ENCODE data around the gene SMYD1.

Gene SMYD1

DNA sequence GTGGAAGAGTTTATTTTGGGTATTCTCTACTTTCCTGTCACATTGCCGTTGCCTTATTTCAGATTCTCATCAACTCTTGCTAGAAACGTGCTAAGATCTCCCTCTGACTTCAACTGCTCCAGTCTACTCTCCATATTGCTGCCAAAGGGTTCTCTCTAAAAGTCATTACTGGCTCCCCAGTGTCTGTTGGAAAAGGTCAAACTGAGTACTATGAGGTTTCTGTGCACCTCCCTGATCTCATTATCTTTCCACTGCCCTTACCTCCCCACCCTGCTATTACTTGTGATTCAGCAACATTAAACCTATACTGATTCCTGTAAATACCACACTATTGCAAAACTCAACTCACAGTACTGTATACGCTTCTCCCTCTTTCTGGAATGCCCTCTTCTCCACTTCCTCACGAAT lies 10.2 kb upstream of the SMYD1 start:
- DNase-seq = no peak

DNA sequence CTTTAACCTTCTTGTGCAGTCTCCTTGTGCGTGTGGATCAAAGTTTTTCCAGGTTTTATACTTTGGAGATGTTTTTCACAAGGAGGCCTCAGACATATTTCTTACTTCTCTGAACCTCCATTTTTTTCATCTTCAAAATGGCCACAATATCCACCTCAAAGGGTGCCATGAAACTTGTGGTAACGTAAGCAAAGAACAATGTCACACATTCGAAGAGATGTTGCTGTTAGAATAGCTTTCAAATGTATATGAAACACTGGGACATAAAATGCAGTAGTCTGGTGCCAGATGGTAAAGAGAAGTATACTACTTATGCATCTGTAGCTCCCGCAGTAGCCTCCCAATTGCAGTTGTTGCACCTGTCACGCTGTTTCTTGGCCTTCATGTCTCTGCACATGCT lies 9.4 kb upstream of the SMYD1 start:
- no peak for DNase-seq

DNA sequence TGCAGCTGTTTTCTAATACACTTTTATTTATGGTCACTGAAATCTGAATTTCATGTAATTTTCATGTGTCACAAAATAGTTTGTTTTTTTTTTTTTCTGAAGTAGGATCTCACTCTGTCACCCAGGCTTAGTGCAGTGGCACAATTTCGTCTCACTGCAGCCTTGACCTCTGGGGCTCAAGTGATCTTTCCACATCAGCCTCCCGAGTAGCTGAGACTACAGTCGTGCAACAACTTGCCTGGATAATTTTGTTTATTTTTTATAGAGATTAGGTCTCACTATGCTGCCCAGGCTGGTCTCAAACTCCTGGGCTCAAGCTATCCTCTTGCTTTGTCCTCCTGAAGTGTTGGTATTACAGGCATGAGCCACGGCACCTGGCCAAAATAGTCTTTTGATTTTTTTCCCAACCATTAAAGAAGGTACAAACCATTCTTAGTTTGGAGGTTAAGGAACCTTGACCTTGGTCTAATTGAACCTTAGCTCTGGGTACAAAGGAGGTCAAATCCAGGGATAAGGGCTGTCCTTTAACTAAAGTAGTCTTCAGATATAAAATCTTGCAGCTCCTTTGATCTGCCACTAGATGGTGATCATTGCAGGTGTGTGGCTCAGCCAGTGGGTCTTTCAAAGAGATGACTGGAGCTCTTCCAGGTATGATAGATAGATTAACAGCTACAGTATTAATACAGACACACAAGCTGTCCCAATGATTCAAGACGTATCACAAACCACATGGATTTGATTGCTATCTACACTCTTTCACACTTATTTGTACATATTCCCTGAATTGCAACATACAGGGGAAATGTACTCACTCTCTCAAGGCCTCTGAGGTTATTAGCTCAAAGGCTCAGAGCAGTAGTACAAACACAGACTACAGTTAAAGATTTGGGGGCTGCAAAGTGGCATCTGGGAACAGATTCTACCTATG lies 7.4 kb upstream of the SMYD1 start:
- DNase-seq = peak; percentile 34 to 82

DNA sequence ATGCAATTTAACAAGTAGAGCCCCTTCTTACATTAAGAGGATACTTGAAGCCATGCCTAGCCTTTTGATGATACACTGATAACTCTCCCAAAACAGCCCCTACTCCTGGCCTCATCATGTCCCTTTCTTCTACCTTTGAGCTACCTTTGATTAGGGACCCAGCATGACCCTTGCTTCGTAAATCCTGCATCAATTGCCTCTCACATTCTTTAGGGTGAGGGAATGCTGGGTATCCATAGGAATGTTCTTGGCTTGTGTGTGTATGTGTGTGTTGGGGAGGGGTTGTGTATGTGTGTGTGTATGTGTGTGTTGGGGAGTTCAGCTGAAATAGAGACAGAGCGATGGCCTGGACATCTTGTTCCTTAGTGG lies 6.7 kb upstream of the SMYD1 start:
- DNase-seq = no peak

DNA sequence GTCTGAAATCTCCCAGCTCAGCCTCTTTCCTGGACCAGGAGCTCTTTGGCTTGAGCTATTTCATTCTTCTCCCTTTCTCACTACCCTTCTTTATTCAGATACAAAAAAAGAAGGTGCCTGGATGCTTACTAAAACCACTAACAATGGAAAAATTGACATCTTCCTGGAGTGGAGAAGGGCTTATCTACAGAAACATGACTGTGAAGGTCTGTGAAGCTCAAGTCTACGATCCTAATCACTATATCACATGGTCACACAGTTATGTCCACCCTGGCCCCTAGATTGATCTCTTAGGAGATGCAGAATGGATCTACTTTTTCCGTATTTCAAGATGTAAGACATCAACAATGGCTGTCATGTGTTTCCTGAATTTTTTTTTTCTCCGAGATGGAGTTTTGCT lies 6.3 kb upstream of the SMYD1 start:
- no peak for DNase-seq

DNA sequence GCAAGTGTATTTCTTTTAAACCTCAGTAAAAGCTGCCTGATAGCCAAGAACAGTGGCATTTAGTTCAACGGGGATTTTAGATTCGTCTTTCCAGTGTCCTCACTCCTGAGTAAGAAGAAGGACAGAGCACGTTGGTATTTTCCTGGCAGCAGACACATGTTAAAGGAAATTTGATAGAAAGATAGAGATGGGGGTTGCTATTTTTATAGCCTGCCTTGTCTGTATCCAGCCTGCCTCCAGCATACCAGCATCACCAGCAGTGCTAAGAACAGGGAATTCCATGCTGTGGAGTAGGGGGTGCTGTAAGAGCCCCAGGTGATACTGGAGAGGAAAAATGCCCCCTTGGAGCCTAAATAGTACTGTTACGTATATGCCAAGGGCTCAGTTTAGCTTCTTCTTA lies 1.1 kb upstream of the SMYD1 start:
- no peak for DNase-seq

DNA sequence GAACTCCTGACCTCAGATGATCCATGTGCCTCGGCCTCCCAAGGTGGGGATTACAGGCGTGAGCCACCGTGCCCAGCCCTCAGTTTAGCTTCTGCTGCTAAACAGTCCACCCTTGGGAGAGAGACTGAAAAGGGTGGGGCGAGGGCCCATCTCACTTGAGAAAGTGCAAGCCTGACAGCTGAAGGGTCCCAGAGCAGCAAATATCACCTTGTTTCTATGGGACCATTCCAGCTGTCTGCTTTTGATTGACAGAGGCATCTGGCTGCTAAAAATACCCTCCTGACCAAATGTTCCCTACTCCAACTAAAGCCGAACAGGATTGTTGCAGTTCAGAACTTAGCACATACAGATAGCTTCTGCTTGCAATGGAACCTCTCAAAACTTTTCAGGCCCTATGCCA lies 436 bp upstream of the SMYD1 start:
- DNase-seq = no peak

DNA sequence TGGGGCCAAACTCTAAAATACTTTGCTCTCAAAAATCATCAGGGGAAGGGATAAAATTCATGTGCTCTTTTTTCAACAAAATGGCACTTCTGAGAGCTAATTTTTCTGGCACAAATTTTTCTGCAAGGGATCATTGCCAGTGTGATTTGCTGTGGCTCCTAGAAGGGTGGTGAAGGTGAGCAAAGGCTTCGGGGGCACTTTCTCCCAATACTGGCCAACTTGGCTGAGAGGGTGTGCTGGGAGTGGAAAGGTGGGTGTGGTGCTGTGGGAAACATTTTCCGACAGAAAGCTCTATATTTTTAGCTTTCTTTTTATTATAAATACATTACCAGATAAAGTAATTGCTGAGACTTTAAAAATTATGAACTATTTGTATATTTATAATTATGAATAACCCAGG lies 419 bp downstream of the SMYD1 start:
- DNase-seq = no peak

DNA sequence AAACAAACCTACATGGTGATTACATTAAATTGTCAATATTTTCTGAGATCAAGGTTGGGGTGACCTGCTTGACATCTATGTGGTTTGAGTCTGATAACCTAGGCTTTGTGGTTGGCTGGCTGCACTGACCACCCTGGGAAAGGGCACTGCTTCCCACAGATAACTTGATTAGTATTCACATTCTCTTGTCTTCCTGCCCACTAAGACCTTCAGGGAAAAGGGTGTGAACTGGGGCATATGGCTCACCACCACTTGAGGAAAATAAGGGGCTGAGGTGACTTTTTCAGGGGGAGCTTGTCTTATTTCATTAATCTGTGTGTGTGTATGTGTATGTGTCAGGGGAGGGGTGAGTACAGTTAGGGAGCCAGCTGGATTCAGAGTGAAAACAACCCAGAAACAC lies 1.5 kb downstream of the SMYD1 start:
- DNase-seq = no peak

DNA sequence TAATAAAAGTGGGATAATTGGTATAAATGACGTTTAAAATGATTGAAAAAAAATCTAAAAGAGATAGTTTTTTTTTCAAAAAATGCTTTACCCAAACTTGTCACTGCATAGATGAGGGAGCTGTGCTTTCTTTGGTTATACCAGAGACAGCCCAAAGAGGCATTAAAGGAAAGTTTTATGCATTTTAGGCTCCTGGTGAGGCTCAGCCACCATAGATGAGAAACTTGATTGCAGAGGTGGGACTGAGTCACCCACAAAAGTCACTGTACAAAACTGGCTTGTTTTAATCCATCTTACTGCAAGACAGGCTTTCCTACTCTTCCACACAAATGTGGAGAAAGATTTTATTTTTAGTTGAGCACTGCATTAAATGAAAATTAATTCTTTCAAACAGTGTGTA lies 2.4 kb downstream of the SMYD1 start:
- DNase-seq = no peak

DNA sequence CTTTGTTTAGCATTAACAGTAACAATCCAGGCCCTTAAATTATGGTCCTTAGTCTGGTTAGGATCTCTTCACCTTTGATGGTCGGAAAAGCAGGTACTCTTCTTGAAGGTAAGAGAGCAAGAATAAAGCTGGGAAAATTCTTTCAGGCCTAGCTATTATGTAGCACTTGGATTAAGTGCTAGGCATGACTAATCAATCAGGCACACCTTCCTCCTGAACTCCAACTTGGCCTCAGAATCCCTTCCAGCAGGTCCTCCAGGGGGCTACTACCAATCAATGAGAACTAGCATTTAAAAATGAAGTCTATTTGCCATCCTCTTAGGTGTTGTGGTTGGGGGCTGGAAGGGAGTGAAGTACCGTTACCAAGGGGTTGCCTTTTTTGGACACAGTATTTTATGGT lies 3.7 kb downstream of the SMYD1 start:
- no peak for DNase-seq

DNA sequence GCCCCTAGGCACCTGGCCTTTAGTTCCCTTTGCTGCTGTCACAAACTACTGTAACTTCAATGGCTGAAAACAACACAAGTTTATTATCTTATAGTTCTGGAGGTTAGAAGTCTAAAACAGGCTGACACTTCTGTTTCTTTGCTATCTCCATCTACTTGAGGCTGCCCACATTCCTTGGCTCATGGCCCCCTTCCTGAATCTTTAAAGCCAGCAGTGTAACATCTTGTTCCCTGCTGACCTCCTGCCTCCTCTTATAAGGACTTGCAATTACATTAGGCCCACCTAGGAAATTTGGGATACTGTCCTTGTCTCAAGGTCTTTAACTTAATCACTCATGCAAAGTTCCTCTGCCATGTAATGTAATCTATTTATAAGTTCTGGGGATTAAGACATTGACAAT lies 6.5 kb downstream of the SMYD1 start:
- DNase-seq = no peak

DNA sequence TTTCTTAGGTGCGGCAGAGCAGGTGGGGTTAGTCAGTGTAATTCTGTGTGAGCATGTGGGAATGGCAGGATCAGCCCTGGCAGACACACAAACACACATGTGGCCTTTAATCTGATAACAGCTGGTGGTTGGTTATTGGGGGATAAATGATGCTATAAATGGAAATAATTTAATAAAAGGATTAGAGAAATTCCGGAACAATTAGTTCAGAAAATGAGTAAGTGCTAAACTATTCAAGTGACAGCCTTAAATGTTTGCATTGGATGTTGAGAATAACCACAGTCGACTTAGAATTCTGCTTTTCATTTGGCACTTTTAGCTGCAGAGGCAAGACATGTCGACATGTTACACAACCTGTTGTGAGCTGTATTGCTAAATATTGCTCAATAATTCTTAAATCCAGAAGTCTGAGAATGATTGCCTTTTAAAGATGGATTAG lies 7.2 kb downstream of the SMYD1 start:
- DNase-seq = no peak

DNA sequence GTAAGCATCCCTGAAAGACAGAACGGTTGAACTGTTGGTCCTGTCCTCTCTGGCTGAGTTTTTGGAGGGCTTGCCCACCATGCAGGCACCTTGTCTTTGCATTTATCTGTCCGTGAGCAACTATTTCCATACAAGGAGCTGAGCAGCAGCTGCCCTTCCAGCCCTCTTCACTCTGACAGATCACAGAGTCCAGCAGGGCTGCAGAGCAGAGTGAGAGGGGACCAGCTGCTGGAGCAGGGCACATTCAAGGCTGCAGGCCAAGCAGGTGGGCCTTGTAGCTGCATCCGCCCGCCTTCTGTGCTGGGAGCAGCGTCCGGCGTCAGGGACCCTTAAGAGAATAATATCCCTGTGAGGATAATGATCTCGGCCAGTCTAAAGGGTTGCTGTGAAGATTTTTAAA lies 9.5 kb downstream of the SMYD1 start:
- DNase-seq = no peak

DNA sequence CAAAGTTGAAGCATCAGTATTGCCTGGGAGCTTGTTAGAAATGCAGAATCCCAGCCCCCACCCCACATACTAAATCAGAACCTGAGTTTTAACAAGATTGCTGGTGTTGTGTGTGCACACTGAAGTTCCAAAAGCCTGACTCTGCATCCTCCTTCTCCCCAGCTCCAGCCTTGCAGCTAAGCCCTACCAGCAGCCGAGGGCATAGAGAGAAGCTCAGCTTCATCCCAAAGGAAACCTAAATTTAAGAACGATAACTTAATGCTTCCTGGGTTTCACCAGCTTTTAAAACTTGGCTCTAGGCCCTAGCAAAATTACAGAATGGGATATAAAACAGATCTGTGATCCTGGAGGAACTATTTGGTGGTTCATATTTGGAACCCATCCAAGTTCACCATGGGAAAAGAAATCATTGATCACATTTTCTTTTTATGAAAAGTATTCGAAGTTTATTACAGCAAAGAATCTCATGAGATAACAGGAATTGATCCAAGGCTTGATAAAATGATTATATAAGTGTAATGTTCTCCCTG lies 11.1 kb downstream of the SMYD1 start:
- DNase-seq = no peak

DNA sequence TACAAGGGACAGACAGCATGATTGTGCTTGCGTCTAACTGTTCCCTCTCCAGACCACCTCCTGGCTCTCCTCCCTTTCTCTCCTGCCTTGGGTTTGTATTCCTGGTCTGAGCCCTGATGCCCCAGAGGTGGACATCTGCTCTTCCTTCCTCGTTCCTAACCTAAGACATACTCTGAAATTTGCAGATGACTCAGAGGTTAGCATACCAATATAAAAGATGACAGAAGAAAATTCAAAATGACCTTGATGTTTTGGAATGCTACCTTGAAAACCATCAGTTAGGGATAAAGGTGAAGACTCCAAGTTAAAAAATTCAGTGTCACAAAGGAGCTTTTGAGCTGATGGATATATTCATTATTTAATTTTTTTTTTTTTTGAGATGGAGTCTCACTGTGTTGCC lies 12.9 kb downstream of the SMYD1 start:
- no peak for DNase-seq

DNA sequence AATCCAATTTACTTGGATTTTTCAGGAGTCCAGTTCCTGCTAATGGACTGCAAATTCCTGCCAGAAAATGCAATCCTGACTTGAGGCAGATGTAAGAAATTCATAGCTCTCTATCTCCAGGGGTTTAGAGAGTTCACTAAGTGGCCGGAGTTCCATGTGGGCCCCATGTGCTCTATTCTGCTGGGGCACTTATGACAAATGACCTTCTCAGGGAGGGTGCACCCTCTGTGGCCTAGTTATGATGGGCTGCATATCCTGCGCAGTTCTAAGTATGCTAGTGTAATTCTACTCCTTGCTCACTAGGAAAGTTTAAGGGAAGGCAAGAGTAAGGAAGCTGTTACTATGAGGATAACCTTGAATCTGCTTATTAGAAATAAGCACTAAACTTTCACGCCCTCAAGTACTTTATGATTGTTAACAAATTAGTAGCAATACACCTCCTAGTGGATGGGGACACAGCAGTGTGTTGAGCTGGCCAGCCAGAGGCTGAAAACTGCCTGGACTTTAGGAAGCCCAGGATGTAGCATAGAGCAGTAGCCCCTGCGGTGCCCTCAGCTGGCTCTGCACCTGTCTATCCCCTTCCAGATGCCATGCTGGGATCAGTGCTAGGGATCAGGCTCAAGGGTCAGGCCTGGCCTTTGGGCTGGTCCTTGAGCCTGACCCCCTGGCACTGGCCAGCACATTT lies 14.4 kb downstream of the SMYD1 start:
- no peak for DNase-seq

DNA sequence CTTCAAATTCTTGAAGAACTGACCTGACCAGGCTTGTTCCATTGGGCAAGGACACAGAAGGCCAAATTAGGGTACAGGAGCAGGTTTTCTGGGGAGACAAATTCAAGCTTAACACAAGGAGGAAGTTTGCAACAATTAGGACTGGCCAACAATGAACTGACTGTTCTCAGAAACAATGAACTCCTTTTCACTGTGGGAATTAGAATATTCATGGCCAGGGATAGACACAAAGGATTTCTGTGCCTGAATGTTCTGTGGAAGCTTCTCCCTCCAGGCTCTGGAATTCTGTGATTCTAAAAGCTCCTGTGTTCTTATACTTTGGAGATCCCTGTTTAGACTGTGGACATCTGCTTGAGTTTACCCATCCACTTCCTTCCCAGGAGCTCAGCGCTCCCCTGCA lies 15.2 kb downstream of the SMYD1 start:
- DNase-seq = peak; percentile 27 to 96

DNA sequence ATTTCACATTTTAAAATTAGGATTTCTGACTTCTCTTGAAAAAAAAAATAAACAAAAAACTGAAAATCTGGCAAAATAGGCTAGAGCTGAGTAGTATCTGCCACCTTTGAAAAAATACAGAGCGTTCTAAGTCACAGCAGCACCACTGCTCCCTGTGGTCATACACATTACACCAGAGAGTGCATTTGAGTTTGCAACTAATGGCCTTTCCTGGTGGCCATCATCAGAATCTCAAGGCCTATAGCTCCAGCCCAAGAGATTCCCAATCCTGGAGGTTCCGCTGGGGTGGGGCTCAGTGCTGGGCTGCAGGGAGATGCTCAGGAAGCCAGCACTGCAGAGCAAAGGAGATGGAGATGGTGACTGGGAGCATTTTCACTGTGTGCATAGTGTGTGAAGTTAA lies 17.5 kb downstream of the SMYD1 start:
- DNase-seq = no peak

DNA sequence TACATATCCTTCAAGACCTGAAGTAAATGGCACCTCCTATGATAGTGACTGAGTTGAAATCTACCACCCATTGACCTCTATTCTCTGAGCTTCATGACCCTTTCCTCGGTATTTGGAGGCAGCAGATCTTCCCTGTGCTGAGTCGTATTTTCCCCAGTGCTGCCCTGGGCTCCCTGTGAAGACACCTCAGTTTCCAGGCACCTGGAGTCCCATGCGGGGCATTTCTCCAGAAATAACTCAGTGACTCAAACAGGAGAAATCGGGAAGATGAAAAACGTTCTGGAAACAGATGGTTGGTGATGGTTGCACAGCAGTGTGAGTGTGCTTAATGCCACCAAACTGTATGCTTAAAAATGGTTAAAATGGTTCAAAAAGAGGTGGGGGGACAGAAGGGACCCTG lies 18.0 kb downstream of the SMYD1 start:
- no peak for DNase-seq

DNA sequence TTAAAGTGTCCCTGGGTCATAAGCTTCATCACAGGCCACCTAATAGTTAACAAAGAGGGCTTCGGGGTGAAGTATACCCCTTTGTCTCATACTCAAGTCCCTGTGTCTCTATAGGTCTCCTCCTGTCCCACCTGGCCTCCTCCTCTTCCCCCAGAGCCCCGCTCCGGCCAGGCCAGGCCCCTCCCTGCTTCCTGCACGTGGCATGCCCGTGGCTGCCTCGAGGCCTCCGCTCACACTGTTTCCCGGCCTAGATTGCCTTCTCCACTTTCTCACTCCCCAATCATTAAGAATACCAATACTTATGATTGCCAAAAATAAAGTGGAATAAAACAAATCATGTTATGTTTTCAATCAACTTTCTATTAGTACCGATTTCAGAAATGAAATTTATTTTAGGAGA lies 18.8 kb downstream of the SMYD1 start:
- DNase-seq = no peak

DNA sequence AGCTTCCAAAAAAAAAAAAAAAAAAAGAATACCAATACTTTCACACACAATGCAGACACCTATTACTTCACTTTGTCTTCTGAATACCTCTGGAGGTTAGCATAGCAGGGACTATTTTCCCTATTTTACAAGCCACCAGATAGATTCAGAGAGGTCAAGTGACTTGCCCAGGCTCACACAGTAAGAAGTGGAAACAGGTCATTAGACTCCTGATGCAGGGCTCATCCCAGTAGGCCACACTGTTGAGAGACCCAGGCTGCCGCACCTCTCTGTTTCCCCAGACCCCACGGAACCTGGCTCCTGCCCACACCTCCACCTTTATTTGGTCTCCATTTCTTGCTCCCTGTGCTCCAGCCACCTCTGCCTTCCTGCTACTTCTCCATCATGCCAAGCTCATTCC lies 19.4 kb downstream of the SMYD1 start:
- no peak for DNase-seq

DNA sequence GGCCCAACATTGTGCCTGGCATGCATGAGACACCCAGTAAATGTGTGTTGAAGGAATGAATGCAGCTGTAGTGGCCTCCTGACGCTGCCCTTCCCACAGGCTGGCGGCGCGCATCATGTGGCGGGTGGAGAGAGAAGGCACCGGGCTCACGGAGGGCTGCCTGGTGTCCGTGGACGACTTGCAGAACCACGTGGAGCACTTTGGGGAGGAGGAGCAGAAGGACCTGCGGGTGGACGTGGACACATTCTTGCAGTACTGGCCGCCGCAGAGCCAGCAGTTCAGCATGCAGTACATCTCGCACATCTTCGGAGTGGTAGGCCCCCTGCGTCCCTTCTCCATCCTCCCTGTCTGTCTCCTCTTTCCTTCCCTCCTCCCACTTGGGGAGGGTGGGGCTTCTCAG lies 20.1 kb downstream of the SMYD1 start:
- DNase-seq = no peak

DNA sequence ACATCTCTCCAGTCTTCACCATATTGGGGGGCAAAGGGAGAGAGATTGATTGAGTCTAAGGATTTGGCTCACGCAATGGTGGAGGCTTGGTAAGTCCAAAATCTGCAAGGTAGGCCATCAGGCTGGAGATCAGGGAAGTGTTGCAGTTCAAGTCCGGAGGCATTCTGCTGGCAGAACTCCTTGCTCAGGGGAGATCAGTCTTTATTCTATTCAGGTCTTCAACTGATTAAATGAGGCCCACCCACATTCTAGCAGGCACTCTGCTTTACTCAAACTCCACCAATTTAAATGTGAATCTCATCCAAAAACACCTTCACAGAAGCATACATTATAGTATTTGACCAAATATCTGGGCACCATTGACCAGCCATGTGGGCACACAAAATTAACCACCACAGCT lies 21.4 kb downstream of the SMYD1 start:
- DNase-seq = no peak

Data from hippocampal formation (tissue), 2 donors.